GM06990 (cell line): ENCODE measurements around the gene KLF7.

Source experiments
- DNase-seq: peaks from one replicate; pipeline ENCODE4 v3.0.0-alpha.2; 2011; ENCODE audit not compliant: insufficient read length; ENCODE audit errors: extremely low read depth
- H3K27me3 ChIP-seq: replicated peaks from 2 replicates; pipeline ENCODE4 v1.6.0; 2011; ENCODE audit warnings: low read length; ENCODE audit not compliant: control insufficient read depth, insufficient read depth
- H3K36me3 ChIP-seq: 2 replicates; pipeline ENCODE4 v1.5.1; 2011; ENCODE audit warnings: low read length; ENCODE audit not compliant: control insufficient read depth, insufficient read depth
- H3K4me3 ChIP-seq: replicated peaks from 2 replicates; pipeline ENCODE4 v1.5.1; 2011; ENCODE audit warnings: low read depth, mild to moderate bottlenecking, control low read depth, low read length
- CTCF ChIP-seq: IDR thresholded peaks from 2 replicates; pipeline ENCODE4 v1.5.1; 2011; ENCODE audit warnings: low read length, control low read depth, mild to moderate bottlenecking, inconsistent platforms; ENCODE audit not compliant: insufficient read depth, poor library complexity, severe bottlenecking

Gene KLF7

GRCh38 chr2:207144173-207144785, 21.5 kb downstream of the KLF7 start:
- TF ChIP-seq CTCF: no peak
- Histone ChIP-seq H3K27me3 (no peaks in the 10 kb centered on the region), H3K4me3 (no peak overlapping the region), H3K36me3 (no peaks in the 10 kb centered on the region)
- DNase-seq: no peak

- Histone ChIP-seq H3K4me3 (peak overlapping the region; percentile 19), H3K27me3 (no peaks in the 10 kb centered on the region), H3K36me3 (no peaks in the 10 kb centered on the region)
- peak; percentile 38 for DNase-seq
- no peak for TF ChIP-seq CTCF
Observed at GRCh38 chr2:207143215-207144172, 22.3 kb downstream of the KLF7 start.

GRCh38 chr2:207142461-207142860, 23.3 kb downstream of the KLF7 start:
- DNase-seq: no peak
- H3K27me3 ChIP-seq: no peaks in the 10 kb centered on the region
- H3K36me3 ChIP-seq: no peaks in the 10 kb centered on the region
- H3K4me3 ChIP-seq: no peak overlapping the region
- TF ChIP-seq CTCF: peak; percentile 19

GRCh38 chr2:207141386-207141785, 24.4 kb downstream of the KLF7 start:
- H3K4me3 ChIP-seq: no peak overlapping the region
- DNase-seq: no peak
- TF ChIP-seq CTCF: no peak

GRCh38 chr2:207140265-207140664, 25.5 kb downstream of the KLF7 start:
- no peak for TF ChIP-seq CTCF
- Histone ChIP-seq H3K4me3 (no peak overlapping the region), H3K36me3 (no peaks in the 10 kb centered on the region), H3K27me3 (no peaks in the 10 kb centered on the region)
- no peak for DNase-seq

More at GRCh38 chr2:207141386-207141785, 24.4 kb downstream of the KLF7 start:
- Histone ChIP-seq H3K27me3 (no peaks in the 10 kb centered on the region), H3K36me3 (no peaks in the 10 kb centered on the region)
